ENCODE results near the gene CRACR2B.
A peak's percentile ranks its signal among the peaks of the same experiment; 100 is the strongest.

Gene CRACR2B

GRCh38 chr11:870127-870413, 42.4 kb downstream of the CRACR2B start:
- DNase-seq, result no peak

DNA sequence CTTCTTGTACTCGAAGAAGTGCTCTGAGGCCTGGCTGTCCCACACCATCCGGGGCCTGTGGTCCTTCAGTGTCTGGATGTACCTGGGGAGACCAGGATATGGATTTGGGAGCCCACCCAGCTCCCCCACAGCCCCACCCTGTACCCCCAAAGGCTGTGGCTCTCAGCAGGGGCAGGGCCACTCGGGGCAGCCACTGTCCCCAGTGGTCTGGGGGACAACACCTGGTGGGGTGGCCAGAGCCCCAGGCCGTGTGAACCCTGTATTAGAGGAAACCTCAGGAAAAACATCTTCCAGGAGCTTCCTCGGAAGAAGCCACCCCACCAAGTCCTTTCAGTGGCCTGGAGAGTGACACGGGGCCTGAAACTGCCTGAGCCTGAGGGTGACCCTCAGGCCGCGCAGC, 42.7 kb downstream of the CRACR2B start:
- no peak for DNase-seq

- DNase-seq, result no peak
Observed at GRCh38 chr11:871472-871871, 43.8 kb downstream of the CRACR2B start.

GRCh38 chr11:872799-873198, 45.1 kb downstream of the CRACR2B start:
- no peak for DNase-seq

- DNase-seq, result no peak
Observed at GRCh38 chr11:873706-874105, 46.0 kb downstream of the CRACR2B start.

- no peak for DNase-seq
Observed at GRCh38 chr11:875203-875602, 47.5 kb downstream of the CRACR2B start.

- DNase-seq, result no peak
Observed at GRCh38 chr11:875769-876301, 48.1 kb downstream of the CRACR2B start.

- DNase-seq, result peak; percentile 39
Observed at GRCh38 chr11:876545-876944, 48.8 kb downstream of the CRACR2B start.

GRCh38 chr11:877565-877964, 49.8 kb downstream of the CRACR2B start:
- DNase-seq, result no peak

DNA sequence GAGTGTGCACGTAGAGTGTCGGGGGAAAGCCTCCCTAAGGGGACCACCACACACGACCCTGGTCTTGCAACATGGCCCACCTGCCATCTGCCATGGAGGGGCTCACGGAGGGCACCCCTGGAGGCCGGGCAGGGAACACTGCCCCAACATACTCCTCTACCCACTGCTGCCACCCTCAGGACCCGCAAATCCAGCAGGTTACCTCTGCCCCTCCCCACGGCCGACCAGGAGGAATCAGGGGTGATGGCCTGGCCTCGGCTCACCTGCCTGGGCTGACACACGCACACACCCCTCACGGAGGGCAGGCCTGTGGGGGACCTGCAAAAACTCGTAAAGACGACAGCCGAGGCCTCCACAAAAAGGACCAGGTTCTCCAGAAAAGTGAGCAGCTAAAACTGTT, 52.7 kb downstream of the CRACR2B start:
- DNase-seq, result no peak
